Cardiac fibroblast (primary cell): Measurements from ENCODE around the gene VMP1.
A peak's percentile ranks its signal among the peaks of the same experiment; 100 is the strongest.
"Not testable (repeated sequence)": the region's sequence is repeated elsewhere in the genome, so short reads cannot be mapped to it uniquely, and the experiment has no call there.

ENCODE experiments used
- DNase-seq, 2 donors: peaks; one replicate each; pipeline versions ENCODE4 v3.0.0 to v3.0.0-alpha.2; 2010; ENCODE audit warnings: low read depth in 2 of 2
- H3K4me3 ChIP-seq, 2 donors: replicated peaks in 1 of 2; 1 replicate in 1 of 2; 2 replicates in 1 of 2; pipeline ENCODE4 v1.5.1; 2011; ENCODE audit warnings: low read depth in 2 of 2, low read length in 2 of 2, mild to moderate bottlenecking in 2 of 2, moderate library complexity in 1 of 2
- CTCF ChIP-seq: IDR thresholded peaks from one replicate; pipeline ENCODE4 v1.5.1; 2011; ENCODE audit warnings: low read depth, mild to moderate bottlenecking, low read length, inconsistent platforms

VMP1 gene

GRCh38 chr17:59838052-59838916 is 130.8 kb downstream of the VMP1 start:
- TF ChIP-seq CTCF = no peak
- peak; percentile 65 to 67 for DNase-seq
- peak overlapping the region; percentile 71 to 79 for H3K4me3 ChIP-seq

- peak overlapping the region; percentile 71 to 79 for H3K4me3 ChIP-seq
- peak; percentile 66 to 67 for DNase-seq
- no peak for TF ChIP-seq CTCF
Measured at GRCh38 chr17:59839651-59840328, 132.3 kb downstream of the VMP1 start.

GRCh38 chr17:59840329-59841090 is 133.1 kb downstream of the VMP1 start:
- peak; percentile 65 to 74 for DNase-seq
- peak overlapping the region; percentile 71 to 79 for H3K4me3 ChIP-seq
- no peak for TF ChIP-seq CTCF

GRCh38 chr17:59841091-59841881 is 133.8 kb downstream of the VMP1 start:
- peak in 1 of 2 donors; percentile 79 for DNase-seq

GRCh38 chr17:59841882-59842263 is 134.4 kb downstream of the VMP1 start:
- H3K4me3 ChIP-seq = peak overlapping the region; percentile 71 to 79
- DNase-seq = not testable (repeated sequence)

More at GRCh38 chr17:59841091-59841881, 133.8 kb downstream of the VMP1 start:
- peak overlapping the region; percentile 71 to 79 for H3K4me3 ChIP-seq

GRCh38 chr17:59842901-59843652 is 135.6 kb downstream of the VMP1 start:
- H3K4me3 ChIP-seq = peak overlapping the region in 1 of 2 donors; percentile 71
- TF ChIP-seq CTCF = no peak
- DNase-seq = peak; percentile 97 to 99
